GM10248 (cell line): ENCODE results near the gene SCYGR2.

ENCODE experiments used
- CTCF ChIA-PET: fragments of 300-600 bp; sonication (Branson Sonifier 250); formaldehyde crosslinking; extraction: SDS; loops from one replicate; lab custom pipeline; 2021; ENCODE audit warnings: antibody characterized with exemption; lab: Yijun Ruan, JAX
- POLR2A ChIA-PET: fragments of 350-650 bp; sonication (Branson Sonifier 250); formaldehyde crosslinking; extraction: SDS; loops from one replicate; lab custom pipeline; 2020; ENCODE audit warnings: antibody characterized with exemption; lab: Yijun Ruan, JAX
- DNase-seq: peaks from one replicate; pipeline ENCODE4 v3.0.0; 2012; ENCODE audit errors: extremely low spot score
- TF ChIP-seq, protein P1 (sequence below): IDR thresholded peaks from 2 replicates; pipeline ENCODE4 v1.5.1; 2012; ENCODE audit warnings: mild to moderate bottlenecking, low read depth; ENCODE audit errors: extremely low read depth, missing control alignments, control extremely low read depth

SCYGR2 gene

DNA sequence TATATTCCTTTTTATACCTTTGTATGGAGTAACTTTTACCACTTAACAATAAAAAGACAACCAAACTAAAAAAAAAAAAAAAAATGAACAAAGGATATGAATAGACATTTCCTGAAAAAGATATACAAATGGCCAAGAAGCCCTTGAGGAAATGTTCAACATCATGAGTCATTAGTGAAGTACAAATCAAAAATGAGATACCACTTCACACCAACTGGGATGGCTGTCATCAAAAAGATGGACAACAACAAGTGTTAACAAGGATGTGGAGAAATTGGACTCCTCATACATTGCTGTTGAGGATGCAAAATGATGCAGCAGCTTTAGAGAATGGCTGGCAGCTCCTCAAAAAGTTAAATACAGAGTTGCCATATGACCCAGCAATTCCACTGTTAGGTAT, 22.6 kb upstream of the SCYGR2 start:
- ChIA-PET POLR2A (no interaction called here), CTCF (no interaction called here)
- DNase-seq: no peak
- TF ChIP-seq, protein P1, sequence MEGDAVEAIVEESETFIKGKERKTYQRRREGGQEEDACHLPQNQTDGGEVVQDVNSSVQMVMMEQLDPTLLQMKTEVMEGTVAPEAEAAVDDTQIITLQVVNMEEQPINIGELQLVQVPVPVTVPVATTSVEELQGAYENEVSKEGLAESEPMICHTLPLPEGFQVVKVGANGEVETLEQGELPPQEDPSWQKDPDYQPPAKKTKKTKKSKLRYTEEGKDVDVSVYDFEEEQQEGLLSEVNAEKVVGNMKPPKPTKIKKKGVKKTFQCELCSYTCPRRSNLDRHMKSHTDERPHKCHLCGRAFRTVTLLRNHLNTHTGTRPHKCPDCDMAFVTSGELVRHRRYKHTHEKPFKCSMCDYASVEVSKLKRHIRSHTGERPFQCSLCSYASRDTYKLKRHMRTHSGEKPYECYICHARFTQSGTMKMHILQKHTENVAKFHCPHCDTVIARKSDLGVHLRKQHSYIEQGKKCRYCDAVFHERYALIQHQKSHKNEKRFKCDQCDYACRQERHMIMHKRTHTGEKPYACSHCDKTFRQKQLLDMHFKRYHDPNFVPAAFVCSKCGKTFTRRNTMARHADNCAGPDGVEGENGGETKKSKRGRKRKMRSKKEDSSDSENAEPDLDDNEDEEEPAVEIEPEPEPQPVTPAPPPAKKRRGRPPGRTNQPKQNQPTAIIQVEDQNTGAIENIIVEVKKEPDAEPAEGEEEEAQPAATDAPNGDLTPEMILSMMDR: no peak

DNA sequence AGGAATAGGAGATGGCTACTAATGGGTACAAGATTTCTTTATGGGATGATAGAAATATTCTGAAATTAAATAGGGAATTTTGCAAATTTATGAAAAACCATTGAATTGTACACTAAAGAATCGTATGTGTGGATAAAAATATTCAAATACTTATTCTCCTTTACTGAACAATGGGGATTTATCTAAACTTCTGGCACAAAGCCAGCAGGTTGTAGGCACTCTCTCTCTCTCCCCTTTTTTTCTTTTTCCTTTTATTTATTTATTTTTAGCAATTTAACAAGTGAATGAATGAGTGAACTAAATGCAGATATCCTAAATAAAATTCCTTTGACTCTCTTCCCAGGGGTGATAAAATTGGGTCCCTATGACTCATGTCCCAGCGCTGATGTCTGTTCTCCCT, 21.9 kb upstream of the SCYGR2 start:
- CTCF ChIA-PET: no interaction called here
- DNase-seq: no peak
- POLR2A ChIA-PET: no interaction called here
- TF ChIP-seq, protein P1: no peak

DNA sequence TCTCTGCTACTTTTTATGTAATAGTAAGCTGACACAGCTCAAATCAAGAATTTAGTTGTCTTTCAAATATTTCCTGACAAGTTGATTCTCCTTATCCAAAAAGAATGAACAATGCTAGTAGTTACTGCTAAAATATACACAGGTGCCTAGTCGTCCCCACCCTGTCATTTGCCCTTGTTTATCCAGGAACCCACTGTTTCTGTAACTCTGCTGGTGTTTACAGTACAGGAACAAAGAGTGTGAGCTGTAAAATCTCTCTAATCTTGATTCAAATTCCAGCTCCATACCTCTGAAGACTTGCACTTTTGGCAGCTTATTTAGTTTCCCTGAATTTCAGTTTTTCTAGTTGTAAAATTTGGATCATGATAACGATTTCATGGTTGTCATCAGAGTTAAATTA, 21.1 kb upstream of the SCYGR2 start:
- ChIA-PET CTCF (interaction anchor here (0.8 to 1.9 kb wide), 2 partner anchors 11 to 171 kb away, joined by 3 to 4 read pairs; no protein-coding TSS in a partner anchor), POLR2A (no interaction called here)
- no peak for DNase-seq
- TF ChIP-seq, protein P1: no peak

GRCh38 chr2:227578642-227579041, 20.1 kb upstream of the SCYGR2 start:
- ChIA-PET POLR2A (no interaction called here), CTCF (interaction anchor here (0.7 to 2.0 kb wide), 7 partner anchors 9 to 173 kb away, joined by 3 to 5 read pairs (median 4); no protein-coding TSS in a partner anchor)
- TF ChIP-seq, protein P1: no peak
- DNase-seq: no peak

DNA sequence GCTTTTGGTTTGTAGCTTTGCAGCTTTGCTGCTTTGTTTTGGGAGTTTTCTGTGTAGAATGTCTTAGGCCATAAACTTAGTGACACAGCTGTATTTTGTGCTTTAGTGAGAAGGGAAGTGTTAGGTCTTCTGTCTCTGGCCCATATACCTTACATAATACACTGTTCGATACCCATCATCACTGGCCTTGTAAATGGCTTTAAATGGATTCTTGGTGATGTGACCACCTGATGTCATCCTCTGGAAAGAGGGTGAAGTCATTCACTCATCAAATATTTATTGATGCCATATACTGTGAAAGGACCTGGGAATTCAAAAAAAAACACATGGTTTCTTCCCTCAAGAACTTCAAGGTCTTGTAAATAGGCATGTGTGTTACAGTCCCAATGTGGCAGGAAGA, 18.9 kb upstream of the SCYGR2 start:
- POLR2A ChIA-PET: no interaction called here
- CTCF ChIA-PET: interaction anchor here (2.0 kb wide), 1 partner anchor 11 kb away, joined by 4 read pairs; no protein-coding TSS in a partner anchor
- DNase-seq: no peak
- TF ChIP-seq, protein P1: no peak

- ChIA-PET CTCF (no interaction called here), POLR2A (no interaction called here)
- no peak for DNase-seq
- TF ChIP-seq, protein P1: no peak
These were observed 16.3 kb upstream of the SCYGR2 start for GRCh38 chr2:227582369-227582768.
